HCT116 (cell line): Measurements from ENCODE around the gene TOP2B.

Experiments used
- EZH2 ChIP-seq: fragments of 200-600 bp; sonication (generic); IDR thresholded peaks from 2 replicates; pipeline ENCODE4 v1.6.1; 2017; ENCODE audit warnings: antibody characterized with exemption, mixed run types
- POLR2A ChIP-seq: IDR thresholded peaks from 2 replicates; pipeline ENCODE4 v1.7.0; 2011; ENCODE audit warnings: borderline replicate concordance; ENCODE audit not compliant: insufficient read depth, insufficient read length; ENCODE audit errors: extremely low read depth
- POLR2AphosphoS5 ChIP-seq: IDR thresholded peaks from 2 replicates; pipeline ENCODE4 v1.6.1; 2011; ENCODE audit warnings: mild to moderate bottlenecking, low read depth, low read length, moderate library complexity
- SP1 ChIP-seq: IDR thresholded peaks from 2 replicates; pipeline ENCODE4 v1.6.1; 2012; ENCODE audit warnings: low read depth
- YY1 ChIP-seq: IDR thresholded peaks from 2 replicates; pipeline ENCODE4 v1.6.1; 2011; ENCODE audit warnings: low read length, low read depth, moderate library complexity, mild to moderate bottlenecking; ENCODE audit not compliant: insufficient replicate concordance; ENCODE audit errors: extremely low read depth
- TF ChIP-seq, protein P1 (sequence below): IDR thresholded peaks from 2 replicates; pipeline ENCODE4 v1.6.1; 2012
- TF ChIP-seq, protein P2 (sequence below), 3 experiments: fragments of 200-600 bp in 1 of 3; sonication (generic) in 1 of 3; IDR thresholded peaks in 2 of 3; conservative IDR thresholded peaks in 1 of 3; 2 replicates each; pipeline ENCODE4 v1.5.1; 2012 to 2017; ENCODE audit warnings: low read depth in 2 of 3, low read length in 2 of 3, antibody characterized with exemption in 1 of 3, borderline replicate concordance in 1 of 3, control low read depth in 1 of 3, mild to moderate bottlenecking in 1 of 3, mixed read lengths in 1 of 3, mixed run types in 1 of 3, moderate library complexity in 1 of 3; ENCODE audit not compliant: insufficient read depth in 1 of 3

- TF ChIP-seq, protein P1, sequence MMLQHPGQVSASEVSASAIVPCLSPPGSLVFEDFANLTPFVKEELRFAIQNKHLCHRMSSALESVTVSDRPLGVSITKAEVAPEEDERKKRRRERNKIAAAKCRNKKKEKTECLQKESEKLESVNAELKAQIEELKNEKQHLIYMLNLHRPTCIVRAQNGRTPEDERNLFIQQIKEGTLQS = no peak
- TF ChIP-seq, protein P2, sequence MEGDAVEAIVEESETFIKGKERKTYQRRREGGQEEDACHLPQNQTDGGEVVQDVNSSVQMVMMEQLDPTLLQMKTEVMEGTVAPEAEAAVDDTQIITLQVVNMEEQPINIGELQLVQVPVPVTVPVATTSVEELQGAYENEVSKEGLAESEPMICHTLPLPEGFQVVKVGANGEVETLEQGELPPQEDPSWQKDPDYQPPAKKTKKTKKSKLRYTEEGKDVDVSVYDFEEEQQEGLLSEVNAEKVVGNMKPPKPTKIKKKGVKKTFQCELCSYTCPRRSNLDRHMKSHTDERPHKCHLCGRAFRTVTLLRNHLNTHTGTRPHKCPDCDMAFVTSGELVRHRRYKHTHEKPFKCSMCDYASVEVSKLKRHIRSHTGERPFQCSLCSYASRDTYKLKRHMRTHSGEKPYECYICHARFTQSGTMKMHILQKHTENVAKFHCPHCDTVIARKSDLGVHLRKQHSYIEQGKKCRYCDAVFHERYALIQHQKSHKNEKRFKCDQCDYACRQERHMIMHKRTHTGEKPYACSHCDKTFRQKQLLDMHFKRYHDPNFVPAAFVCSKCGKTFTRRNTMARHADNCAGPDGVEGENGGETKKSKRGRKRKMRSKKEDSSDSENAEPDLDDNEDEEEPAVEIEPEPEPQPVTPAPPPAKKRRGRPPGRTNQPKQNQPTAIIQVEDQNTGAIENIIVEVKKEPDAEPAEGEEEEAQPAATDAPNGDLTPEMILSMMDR (IDR thresholded peaks at IDR 0.05 in 2 of 3, conservative IDR thresholded peaks at IDR 0.05 in 1 of 3; ENCODE audit: borderline replicate concordance in 1 of 3, insufficient read depth in 1 of 3, low read depth in 2 of 3, low read length in 2 of 3) = no peak
- TF ChIP-seq POLR2AphosphoS5 (no peak), EZH2 (no peak), YY1 (no peak), POLR2A (no peak), SP1 (no peak)
Measured at GRCh38 chr3:25576146-25576545, 88.6 kb downstream of the TOP2B start.
